HG03060 (cell line): ENCODE data around the gene SLMAP.
"Not testable (repeated sequence)": the region's sequence is repeated elsewhere in the genome, so short reads cannot be mapped to it uniquely, and the experiment has no call there.

Experiments
- ATAC-seq: cut with Tn5 transposase; IDR thresholded peaks from one replicate; pipeline ENCODE4 v1.9.1; 2021; ENCODE audit warnings: low read depth, moderate number of reproducible peaks; ENCODE audit not compliant: unreplicated experiment

Gene SLMAP

DNA sequence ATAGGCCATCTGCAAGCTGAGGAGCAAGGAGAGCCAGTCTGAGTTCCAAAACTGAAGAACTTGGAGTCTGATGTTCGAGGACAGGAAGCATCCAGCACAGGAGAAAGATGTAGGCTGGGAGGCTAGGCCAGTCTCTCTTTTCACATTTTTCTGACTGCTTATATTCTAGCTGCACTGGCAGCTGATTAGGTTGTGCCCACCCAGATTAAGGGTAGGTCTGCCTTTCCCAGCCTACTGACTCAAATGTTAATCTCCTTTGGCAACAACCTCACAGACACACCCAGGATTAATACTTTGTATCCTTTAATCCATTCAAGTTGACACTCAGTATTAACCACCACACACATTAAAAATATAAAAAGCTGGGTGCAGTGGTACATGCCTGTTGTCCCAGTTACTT lies 113.0 kb downstream of the SLMAP start:
- not testable (repeated sequence) for ATAC-seq

DNA sequence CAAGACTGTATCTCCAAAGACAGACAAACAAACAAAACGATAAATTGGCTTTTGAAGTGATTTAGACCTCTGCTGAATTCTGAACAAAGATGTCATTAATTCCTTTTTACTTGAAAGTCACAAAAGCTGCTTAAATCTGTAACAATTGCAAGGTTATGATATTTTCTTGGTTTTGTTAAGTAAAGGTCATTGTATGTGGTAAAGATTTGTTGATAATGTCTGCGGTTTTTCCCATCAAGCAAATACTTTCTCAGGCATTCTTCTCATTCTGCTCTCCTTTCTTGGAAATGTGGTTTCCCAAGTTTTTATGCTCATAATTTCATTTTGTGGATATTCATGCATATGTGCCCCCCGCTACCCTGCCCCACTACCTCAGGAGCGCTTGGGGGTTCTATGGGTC lies 116.5 kb downstream of the SLMAP start:
- no peak for ATAC-seq

DNA sequence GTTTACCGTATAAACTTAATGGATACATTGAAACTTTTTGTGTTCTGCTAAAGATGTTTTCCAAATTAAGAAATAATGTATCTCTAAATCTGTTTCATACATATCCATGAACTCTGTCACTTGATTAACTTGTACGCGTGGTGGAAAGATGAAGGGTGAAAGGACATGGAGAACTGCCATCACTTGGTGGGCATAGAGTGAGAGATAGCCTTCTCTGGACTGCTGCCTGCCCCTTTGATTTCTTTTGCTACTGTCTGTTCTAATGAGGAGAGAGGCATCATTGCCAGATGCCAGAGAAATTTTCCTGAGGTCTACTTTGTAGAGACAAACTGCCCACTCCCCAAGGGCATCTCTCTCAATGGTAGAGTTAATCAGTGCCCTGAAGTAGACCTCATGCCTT lies 120.5 kb downstream of the SLMAP start:
- no peak for ATAC-seq

DNA sequence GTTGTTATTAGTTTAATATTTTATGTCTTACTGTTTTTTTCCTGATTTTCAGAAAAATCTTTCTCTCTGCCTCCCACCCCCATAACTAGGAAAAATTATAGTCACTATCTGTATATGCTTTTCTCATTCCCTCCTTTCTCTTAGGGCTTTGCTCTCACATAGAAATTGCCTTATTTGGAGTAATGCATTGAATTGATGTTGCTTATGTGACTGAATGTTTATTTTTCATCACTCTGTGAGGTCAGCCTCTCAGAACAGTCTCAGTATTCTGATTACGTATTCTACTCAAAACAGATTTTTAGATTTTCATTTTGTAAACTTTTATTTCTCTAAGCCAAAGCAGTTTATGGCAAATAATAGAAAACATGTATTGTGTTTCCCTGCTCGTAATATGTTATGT lies 121.0 kb downstream of the SLMAP start:
- no peak for ATAC-seq

DNA sequence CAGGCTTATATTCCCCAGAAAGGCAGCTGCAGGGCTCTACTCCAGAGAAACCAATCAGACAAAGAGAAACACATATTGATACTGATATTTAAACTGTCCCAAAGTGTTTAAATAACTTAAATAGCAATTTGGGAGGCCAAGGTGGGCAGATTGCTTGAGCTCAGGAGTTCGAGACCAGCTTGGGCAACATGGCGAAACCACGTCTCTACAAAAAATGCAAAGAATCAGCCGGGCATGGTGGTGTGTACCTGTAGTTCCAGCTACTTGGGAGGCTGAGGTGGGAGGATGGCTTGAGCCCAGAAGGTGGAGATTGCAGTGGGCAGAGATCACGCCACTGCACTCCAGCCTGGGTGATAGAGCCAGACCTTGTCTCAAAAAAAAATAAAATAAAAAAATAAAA lies 128.3 kb downstream of the SLMAP start:
- not testable (repeated sequence) for ATAC-seq

DNA sequence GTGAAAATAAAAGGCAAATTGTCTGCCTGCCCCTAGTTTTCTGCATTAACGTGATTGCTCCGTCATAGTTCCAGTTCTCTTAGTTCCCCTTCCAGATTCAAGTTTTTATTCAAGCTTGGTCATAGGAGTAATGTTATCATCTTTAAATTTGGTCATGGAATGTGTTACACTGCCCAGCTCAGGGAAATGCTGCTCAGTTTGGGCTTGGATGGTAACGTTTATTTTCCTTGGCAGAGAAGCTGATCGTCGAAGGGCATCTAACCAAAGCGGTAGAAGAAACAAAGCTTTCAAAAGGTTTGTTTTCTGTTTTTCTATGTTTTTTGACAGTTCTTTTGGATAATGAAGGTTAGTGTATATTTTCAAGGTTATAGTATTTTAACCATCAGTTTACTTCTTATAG lies 133.7 kb downstream of the SLMAP start:
- ATAC-seq = no peak

DNA sequence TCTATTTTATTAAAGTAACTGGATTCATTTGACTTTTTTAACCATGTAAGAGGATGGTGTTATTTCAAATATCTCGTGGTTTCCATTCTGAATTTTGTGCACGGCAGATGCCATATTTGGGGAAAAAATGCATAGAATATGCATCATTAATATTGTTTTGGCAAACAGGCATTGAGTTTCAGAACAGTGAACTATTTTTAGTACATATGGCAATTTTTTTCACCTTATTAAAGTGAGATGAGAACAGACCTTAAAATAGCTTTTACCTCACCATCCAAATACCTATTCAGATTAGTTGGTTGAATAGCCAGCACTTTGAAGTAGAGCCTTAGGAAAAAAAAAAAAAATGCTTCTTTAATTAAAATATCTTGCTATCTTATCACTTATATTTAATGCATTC lies 134.8 kb downstream of the SLMAP start:
- ATAC-seq = no peak

DNA sequence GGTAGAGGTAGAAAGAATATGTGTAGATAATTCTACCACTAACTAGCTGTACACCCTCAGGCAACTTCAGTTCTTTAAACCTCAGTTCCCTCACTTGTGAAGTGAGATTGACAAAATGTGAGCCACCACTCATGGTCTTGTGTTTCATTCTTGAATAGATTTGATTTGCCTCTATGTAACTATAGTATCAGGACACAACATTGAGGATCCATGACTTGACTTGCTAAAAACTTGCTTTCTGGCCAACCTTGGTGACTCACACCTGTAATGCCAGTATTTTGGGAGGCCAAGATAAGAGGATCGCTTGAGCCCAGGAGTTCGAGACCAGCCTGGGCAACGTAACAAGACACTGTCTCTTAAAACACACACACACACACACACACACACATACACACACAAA lies 136.3 kb downstream of the SLMAP start:
- no peak for ATAC-seq

DNA sequence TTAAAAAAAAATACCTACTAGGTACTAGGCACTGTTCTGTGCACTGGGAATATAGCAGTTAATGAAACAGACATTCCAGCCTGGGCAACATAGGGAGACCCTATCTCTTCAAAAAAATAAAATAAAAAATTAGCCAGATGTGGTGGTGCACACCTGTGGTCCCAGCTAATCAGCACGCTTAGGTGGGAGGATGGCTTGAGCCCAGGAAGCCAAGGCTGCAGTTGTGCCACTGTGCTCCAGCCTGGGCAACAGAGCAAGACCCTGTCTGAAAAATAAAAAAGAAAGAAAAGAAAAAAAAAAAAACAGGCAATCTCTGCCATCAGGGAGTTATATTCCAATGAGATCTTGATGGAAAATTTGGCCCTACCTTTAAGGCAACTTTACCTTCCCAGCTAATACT lies 137.0 kb downstream of the SLMAP start:
- no peak for ATAC-seq

DNA sequence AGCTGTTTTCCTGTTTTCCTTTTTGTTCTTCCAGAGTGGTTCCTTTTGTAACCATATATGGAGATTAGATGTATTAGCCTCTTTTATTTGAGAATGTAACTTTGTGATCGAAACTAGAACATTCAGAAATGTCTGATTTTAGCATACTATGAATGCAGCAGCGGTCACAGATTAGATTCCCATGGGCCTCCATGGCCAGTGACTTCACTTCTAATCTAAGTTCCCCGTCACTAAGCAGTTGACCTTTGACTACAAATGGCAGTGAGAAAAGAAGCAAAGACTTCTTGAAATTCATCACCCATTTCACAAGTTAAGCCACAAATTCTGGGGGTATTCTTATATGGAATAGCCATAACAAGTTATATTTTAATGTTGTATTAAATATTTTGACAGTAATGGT lies 137.6 kb downstream of the SLMAP start:
- ATAC-seq = no peak

DNA sequence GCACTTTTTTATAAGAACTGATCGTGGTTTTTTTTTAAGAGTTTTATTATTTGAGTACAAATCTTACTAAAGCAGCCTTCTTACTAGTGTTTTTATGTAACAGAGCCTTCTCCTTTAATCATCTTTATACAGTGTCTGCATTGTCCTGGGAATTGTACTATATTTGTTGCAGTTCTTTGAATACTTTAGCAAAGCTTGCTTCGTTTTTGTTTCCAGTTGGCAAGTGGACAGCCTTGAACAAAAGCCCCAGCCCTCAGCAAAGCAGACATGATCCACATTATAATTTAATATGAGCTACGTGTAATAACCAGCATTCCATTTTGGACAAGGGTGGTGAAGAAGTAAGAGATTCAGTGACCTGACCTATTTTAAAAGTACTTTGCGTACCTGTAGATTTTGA lies 139.9 kb downstream of the SLMAP start:
- ATAC-seq = no peak

DNA sequence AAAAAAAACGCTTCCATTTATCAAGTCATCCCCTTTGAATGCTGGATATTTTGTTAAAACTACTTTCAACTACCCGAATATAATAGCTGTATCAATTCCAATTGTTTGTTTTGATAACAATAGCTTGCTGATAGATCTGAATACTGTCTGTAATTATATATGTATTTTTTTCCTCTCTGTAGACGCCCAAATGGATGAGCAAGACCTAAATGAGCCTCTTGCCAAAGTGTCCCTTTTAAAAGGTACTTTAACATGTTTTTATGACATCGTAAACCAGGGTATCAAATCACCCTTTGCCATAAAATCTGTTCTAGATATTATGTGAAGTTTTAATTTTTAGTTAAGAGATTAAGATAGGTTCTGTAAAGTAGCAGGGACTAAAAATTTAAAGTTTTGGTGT lies 140.6 kb downstream of the SLMAP start:
- no peak for ATAC-seq

DNA sequence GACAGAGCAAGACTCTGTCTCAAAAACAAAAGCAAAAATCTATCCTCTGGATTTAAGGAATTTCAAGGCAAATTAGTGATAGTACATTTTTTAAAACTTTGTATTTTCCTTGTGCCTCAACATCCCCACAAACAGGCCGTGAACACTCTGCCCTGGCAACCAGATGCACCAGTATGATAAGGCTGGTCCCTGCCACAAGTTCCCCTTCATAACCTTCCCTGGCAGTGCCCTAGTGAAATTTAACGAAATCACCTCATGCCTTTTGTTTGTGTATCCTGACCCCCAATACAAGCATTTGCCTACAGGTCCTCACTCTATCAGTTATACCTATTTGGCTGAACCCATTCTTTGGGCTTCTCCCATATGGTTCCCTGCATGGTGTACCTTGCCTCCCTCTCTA lies 144.7 kb downstream of the SLMAP start:
- ATAC-seq = no peak

DNA sequence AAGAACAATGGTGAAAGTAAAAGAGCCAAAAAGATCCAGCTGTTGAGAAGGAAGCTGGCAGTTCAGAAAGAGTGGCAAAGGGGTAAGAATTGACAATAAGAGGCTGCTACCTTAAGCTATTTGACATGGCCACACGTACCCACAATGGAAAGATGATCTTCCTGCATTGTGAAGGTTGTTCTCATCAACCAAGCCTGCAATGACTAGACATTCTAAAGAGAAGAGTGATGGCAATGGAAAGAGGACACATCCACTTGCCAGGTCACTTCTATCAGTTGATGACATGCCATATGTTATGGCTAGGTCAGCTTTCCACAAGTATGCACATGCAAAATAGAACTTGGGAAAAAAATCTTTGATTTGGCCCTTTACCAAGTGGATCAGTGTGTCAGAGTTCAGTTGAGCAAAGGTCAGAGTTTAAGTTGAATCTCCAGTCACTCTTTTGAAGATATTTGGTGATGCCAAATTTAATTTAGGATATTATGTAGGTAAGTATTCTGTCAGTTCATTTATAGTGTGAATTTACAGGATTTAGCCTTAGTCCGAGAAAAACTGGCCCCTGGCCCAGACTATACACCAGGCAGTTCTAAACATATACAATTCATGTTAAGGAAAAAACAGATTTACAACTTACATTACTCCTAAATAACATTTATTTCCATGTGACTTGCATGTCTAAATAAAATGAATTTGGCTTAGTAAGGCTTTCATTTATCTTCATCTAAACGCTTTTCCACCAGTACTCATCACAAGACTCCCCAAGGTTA lies 147.2 kb downstream of the SLMAP start:
- no peak for ATAC-seq

DNA sequence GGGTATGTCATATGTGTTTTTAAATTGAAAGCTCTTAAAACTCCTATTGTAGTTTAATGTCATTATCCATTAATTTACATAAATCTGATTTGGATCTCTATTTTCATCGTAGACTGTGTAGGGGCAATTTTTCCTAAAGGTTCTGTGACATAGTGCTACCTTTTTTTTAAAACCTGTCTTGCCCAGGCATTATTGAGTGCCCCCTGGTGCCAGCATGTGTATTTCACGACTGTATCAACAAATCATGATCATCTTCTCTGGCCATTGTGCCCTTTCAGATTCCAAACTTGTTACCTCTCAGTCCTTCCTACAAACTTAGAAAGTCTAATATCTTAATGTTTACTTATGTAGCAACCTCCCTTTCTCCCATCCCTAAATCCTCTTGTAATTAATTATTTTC lies 154.9 kb downstream of the SLMAP start:
- ATAC-seq = no peak

DNA sequence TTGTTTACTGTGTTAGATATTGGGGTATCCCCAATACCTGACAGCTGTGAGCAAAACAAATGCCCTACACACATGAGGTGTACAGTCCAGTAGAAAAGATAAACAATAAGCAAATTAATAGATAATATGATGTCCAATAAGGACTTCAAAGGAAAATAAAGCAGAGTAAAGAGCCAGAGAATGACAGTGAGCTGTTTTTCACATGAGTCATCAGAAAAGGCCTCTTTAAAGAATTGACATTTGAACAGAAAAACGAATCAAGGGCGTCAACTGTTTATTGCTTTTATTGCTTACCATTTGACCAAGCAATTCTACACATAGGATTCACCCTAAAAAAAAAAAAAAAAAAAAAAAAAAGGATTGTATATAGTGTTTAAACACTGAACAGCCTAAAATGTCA lies 155.5 kb downstream of the SLMAP start:
- ATAC-seq = no peak

DNA sequence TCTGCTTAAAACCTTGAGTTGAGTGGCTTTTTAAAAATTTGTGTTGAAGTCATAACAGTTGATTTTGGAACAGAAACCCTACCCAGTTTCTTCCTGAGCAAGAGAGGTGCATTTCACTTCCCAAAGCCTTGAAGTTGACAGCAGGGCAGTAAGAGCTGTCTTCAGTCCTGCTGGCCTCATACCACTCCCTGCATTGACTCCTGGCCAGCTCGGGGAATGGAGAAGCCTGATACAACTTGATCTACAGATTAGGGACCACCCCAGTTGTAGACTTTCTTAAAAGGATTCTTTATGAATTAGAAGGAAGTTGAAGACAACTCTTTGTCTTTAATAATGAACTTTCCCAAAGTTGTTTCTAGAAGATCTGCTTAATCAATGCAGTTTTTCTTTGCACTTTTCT lies 161.5 kb downstream of the SLMAP start:
- ATAC-seq = no peak

DNA sequence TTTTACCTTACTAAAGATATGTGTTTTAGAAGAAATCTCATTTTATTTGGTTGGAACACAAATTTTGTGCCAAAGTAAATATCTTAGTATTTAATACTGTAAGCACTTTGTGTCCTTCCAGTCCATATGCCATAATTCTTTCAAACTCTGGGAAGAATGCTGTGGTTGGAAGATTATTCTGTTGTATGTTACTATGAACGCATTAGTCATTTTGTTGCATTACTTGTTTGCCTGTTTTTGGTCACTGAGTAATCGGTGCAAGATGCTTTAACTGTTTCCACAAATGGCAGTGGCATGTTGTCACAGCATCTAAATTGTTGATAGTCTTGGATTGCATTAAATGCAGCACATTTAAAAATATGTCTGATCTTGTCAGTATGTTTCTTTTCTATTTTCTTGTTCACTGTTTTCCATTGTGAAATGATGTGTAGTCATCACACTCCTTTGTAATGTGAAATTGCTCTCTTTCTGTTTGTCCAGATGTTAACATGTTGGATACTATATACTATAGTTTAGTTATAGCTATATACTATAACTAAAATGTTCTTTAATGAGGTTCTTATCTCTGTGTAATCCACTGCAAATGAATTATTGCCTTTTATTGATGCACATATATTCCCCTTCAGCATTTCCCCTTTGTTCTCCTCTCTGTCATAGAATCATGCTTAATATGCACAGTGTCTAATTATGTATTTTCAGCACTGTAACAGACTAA lies 162.2 kb downstream of the SLMAP start:
- no peak for ATAC-seq

DNA sequence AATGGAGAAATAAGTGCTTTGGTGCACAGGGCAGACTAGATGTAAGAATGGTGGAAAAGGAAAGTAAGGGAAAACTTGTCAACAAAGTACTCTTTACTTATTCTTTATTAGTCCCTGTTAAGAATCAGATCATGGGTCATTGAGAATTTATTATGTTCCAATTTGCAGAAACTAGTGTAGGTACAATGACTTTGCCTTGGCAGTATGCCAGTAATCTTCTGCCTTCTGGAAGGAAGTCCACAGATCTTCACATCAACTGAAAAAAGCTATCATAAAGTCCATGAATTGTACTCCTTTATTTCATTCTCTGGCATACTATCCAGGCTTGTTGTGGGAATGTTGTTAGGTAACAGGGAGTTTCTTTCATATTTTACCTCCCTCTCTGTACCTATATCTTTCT lies 163.9 kb downstream of the SLMAP start:
- ATAC-seq = no peak

DNA sequence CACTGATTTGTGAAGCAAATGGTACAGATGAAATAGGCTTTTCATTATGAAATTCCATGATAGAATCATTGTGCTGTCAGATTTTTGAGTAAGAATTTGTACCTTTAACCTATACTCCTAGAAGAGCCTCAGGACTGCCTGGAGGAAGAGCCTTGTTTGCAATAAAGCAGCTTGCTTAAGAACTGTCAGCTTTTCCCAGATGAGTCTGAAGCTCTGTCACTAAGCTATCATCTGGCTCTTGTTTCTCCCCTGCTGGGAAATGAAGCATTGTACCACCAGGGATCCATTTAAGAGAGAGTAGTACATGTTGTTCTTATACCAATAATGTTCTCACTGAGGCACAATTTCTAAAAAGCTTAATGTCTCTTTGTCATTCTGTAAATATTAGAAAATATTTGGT lies 167.0 kb downstream of the SLMAP start:
- no peak for ATAC-seq

DNA sequence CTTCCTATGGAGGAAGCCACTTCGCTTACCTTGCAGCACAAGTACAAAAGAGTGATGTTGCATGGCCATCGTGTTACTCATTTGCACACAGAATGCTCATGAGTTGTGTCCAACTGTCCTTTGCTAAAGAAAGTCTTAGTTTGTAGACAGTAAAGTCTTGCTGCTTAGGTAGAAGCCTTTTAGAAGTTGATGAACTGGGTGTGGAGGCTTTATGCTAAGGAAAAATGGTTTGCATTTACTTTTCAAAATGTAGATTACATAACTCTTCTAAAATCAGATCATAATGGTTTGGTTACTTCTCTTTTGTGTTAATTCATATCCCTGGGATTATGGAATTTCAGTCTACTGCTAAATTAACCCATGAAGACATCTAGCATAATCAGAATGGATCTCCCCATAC lies 167.6 kb downstream of the SLMAP start:
- ATAC-seq = no peak

DNA sequence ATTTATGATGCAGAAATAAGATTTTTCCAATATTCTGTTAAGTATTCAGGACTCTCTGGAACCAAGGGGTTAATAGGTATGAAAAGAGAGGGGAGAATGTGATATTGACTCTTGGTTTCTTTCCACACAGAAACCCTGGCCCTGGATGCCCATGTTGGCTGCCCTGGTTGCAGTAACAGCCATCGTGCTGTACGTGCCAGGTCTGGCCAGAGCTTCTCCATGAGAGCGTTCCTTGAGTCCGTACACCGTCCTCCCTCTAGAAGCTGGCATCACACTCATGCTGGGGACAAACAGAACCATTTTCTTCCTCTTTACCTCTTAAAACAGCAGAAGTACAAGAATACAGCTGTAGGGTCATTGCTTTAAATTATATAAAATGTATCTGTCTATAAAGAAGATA lies 171.1 kb downstream of the SLMAP start:
- ATAC-seq = no peak
